HG02588 (cell line): ENCODE measurements around the gene PLCXD1.
"Not testable (repeated sequence)": the region's sequence is repeated elsewhere in the genome, so short reads cannot be mapped to it uniquely, and the experiment has no call there.

Source experiments
- ATAC-seq: cut with Tn5 transposase; IDR thresholded peaks from one replicate; pipeline ENCODE4 v1.9.1; 2021; ENCODE audit warnings: mild to moderate bottlenecking, moderate library complexity; ENCODE audit not compliant: unreplicated experiment

Gene PLCXD1

DNA sequence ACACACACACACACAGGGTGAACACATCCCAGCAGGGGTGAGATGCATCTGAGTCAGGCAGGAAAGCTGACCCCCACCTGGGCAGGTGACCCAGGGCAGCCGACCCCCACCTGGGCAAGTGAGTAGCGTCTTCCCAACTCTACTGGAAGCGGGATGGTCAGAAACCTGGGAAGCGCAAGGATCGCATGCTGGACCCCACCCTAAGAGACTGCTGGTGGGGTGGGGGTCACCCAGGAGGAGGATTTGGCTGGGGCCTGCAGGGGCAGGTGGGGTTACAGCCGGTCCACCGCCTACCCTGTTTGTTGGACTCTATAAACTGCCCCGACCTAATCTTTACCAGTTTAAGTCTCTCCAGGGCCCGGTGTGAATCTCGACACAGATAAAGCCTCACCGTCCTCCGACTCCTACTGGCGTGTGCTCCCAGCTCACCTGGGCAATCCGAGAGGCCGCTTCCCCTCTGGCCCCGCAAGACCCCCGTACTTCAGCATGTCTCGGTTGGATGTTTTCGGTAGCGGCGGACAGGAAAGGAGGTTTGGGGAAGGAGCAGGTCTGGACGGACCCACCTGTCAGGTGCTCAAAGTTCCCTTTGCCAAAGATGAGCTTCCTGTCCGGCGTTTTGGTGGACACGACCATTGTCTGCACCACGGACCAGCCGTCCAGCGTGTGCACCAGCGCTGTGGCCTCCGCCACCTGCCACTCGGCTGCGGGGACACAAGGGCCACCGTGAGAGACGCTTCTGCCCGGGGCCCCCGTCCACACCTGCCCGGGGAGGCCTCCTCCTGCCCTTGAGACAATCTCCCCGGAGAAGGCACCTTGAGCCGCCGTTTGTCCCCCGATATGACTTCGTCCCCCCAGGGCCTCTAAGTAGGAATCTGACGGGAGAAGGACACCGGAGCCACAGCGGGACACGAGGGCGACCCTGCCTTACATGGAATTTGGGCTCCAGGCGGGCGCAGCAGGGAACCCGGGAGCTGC lies 35.5 kb downstream of the PLCXD1 start:
- ATAC-seq, result no peak

DNA sequence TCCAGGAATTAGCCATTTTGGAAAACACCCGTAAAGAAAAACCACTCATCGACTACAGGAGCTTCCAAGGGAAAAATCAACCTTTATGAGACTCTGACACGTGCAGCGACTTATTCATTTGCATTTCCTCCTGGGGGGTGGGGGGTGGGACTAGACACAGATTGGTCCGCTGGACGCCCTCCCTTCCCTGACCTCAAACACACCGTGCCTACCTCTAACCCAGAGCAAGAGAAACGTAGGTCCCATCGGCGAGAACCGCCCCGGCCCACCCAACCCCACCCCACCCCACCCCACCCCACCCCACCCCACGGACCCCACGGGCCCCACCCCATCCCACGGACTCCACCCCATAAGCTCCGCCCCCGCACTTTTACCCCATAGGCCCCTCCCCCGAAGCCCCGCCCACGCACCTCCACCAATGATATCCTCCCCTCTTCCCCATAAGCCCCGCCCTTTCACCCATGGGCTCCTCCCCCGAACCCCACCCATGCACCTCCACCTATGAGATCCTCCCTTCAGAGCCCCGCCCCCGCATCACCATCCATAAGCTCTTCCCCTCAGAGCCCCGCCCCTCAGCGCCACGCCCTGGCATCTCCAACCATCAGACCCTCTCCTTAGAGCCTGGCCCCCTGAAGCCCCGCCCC lies 36.4 kb downstream of the PLCXD1 start:
- no peak for ATAC-seq

DNA sequence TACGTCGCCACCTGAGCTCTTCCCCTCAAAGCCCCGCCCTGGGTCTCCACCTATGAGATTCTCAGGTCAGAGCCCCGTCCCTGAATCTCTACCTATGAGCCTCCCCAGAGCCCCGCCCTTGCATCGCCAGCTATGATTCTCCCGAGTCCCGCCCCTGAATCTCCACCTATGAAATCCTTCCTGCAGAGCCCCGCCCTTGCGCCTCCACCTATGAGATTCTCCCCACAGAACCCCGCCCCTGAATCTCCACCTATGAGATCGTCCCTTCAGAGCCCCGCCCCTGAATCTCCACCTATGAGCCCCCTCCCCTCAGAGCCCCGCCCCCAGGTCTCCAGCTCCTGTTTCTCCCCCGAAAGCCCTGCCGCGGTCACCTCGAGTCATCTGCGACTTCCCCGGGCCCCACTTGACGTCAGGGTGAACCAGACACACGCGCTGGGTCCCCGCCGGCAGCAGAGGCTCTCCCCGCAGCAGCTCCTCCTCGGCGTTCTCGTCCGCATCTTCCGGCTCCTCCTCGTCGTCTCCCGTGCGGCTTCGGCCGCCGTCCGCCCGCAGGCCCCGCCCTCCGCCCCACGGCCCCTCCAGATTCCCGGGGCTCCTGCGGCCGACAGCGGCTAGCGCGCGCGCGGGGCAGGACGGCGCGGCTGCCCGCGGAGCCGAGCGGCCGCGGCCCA lies 37.0 kb downstream of the PLCXD1 start:
- peak; percentile 49 for ATAC-seq

DNA sequence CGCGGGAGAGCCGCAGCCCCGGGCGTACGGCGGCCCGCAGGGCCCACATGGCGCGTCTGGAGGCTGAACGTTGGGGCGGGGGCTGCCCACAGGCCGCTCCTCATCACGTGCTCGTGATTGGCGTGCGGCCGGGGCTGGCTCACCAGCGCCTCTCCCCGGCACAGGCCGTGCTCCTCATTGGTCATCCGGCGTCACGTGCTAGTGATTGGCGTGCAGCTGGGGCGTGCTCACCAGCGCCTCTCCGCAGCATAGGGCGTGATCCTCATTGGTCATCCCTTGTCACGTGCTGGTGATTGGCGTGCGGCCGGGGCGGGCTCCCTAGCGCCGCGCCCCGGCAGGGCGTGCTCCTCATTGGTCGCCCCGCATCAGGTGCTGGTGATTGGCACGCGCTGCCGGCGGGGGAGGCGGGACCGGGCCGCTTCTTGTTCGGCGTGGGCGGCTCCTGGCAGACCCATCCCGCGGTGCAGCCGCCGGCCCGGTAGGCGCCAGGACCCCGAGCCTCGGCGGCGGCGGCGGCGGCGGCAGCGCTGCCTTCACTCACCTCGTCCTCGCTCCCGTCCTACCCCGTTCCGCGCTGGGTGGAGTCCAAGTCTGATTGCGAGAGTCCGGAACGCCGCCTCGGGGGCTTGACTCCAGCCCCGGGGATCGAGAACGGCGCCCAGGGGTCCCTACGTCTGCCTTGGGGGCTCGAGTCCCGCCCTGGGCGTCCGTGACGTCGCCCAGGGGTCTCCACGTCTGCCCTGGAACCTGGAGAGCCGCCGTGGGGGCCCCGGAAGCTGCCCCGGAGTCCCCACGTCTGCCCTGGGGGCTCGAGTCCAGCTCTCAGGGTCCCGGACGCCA lies 37.8 kb downstream of the PLCXD1 start, which contains the start of gene GTPBP6:
TSS of gene GTPBP6 (minus strand) at position 58 of the 840 bp plus-strand sequence. CDS start at position 49, 9 bp downstream.
- ATAC-seq, result peak; percentile 76

DNA sequence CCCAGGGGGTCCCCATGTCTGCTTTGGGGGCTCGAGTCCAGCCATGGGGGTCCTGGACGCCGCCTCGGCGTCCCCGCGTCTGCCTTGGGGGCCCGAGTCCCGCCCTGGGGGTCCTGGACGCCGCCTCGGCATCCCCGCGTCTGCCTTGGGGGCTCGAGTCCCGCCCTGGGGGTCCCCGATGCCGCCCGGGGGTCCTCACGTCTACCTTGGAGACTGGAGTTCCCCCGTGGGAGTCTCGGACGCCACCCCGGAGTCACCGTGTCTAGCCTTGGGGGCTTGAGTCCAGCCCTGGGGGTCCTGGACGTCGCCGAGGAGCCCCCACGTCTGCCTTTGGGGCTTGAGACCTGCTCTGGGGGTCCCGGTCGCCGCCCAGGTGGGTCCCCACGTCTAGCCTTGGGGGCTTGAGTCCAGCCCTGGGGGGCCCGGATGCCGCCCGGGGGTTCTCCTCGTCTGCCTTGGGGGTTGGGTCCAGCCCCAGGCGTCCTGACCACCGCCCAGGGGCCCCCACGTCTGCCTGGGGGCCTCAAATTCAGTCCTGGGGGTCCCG lies 38.5 kb downstream of the PLCXD1 start:
- no peak for ATAC-seq

DNA sequence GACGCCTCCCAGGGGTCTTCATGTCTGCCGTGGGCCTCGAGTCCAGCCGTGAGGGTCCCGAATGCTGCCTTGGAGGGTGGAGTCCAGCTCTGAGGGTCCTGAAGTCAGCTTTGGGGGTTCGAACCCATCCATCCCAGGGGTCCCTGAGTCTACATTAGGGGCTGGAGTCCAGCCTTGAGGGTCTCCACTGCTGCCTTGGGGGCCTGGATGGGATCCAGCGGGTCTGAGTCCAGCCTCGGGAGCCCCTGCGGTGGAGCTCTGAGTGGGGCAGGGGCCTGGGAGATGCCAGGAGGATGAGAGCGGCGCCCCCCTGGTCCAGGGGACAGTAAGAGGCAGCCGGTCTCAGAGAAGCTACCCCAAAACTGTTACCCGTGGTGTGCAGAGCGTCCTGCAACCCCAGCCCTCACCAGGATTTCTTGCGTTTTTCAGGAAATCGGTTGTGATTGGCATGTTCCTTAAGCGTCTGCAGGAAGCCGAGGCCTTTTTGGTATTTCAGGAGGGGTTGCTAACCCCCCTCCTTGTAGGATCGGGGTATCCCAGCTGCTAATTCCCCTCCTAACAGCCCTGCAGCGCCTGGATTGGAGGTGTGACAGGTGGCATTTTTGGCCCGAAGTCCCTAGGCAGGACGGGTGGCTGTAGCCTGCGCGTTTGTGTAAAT lies 39.1 kb downstream of the PLCXD1 start:
- ATAC-seq, result no peak

DNA sequence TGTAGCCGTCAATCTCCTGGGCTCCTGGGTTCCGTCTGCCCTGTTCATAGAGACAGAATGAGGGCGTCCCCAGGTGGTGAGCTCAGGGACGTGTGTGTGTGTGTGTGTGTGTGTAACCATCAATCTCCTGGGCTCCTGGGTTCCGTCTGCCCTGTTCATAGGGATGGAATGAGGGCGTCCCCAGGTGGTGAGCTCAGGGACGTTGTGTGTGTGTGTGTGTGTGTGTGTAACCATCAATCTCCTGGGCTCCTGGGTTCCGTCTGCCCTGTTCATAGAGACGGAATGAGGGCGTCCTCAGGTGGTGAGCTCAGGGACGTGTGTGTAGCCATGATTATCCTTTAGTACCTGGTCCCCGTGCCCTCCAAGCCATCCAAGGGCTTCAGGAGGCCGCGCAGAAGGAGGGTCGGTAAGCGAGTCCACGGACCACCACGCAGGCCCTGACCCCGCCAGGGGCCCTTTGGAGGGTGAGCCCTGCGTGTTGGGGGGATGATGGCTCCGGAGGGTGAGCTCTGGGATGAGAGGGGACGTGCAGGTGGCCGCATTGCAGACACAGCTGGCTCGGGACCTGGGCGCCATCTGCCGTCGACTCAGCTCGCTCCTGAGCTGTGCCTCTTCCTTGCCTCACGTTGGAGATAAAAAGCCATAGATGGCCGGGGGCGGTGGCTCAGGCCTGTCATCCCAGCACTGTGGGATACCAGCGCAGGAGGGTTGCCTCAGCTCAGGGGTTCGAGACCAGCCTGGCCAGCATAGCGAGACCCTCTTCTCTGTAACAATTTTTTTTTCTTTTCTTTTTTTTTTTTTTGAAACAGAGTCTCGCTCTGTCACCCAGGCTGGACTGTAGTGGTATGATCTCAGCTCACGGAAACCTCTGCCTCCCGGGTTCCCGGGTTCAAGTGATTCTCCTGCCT lies 42.8 kb downstream of the PLCXD1 start:
- ATAC-seq, result no peak

DNA sequence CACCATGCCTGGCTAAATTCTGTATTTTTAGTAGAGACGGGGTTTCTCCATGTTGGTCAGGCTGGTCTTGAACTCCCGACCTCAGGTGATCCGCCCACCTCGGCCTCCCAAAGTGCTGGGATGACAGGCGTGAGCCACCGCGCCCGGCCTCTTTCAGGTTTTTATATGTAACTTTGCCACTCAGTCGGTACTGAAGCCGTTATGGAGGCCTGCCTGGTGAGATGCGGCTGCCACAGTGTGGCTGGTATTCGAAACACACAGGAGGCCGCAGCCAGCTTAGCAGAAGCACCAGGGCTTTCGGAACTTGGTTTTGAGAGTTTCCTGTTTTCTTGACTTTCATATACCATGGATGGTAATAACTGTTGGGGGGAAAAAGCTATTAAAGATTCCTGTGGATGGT lies 43.5 kb downstream of the PLCXD1 start:
- not testable (repeated sequence) for ATAC-seq

DNA sequence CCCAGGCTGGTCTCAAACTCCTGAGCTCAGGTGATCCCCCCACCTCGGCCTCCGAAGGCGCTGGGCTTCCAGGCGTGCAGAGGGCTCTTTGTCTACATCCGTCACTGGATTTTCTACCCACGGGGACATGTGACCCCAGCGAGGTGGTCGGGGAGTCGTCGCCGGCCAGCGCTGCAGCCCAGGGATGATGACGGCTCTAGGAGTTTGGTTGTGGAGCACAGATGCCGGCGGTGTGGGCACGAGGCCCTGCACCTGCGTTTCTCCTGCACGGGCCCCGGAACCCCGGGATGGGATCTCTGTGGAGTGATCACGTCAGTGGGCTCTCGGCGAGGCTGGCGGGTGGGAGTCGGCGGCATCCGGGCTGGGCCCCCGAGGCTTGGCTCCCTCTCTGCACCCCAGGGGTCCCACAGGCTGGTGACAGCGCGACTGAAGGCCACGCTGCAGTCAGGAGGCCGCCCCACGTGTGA lies 46.5 kb downstream of the PLCXD1 start:
- no peak for ATAC-seq

DNA sequence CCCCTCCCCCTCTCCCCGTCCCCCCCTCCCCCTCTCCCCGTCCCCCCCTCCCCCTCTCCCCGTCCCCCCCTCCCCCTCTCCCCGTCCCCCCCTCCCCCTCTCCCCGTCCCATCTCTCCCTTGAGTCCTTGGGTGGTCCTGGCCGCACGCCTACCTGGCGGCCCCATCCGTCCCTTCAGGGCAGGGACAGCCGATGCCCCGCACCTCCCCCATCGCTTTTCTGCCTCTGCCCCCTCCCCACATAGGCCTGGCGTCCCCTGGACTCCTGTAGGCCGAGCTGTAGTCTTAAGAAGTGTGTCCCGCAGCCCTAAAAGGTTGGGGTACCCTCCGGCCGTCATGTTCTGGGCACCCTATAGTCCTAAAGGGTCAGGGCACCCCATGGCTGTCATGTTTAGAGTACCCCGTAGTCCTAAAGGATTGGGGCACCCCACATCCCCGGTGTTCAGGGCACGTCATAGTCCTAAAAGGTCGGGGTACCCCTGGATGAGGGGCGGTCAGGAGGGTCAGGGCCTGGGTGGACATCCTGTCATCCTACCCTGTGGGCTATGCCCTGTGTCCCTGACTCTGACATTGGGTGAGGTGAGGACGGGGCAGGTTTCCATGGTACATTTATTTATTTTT lies 48.2 kb downstream of the PLCXD1 start:
- no peak for ATAC-seq

DNA sequence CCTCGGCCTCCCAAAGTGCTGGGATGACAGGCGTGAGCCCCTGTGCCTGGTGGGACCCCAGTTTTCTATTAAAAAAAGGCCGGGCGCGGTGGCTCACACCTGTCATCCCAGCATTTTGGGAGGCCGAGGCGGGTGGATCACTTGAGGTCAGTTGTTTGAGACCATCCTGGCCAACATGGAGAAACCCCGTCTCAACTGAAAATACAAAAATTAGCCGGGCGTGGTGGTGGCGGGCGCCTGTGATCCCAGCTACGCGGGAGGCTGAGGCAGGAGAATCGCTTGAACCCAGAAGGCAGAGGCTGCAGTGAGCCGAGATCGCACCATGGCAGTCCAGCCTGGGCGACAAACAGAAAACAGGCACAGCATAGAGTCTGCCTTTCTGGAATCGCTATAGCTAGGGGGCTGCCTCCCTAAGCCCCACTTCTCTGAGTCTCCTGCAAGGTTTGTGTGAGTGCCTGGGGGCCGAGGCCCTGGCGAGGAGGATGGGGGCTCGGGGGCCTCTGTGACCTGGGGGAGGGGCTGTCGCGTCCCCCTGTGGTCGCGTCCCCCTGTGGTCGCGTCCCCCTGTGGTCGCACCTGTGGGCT lies 49.1 kb downstream of the PLCXD1 start:
- not testable (repeated sequence) for ATAC-seq

DNA sequence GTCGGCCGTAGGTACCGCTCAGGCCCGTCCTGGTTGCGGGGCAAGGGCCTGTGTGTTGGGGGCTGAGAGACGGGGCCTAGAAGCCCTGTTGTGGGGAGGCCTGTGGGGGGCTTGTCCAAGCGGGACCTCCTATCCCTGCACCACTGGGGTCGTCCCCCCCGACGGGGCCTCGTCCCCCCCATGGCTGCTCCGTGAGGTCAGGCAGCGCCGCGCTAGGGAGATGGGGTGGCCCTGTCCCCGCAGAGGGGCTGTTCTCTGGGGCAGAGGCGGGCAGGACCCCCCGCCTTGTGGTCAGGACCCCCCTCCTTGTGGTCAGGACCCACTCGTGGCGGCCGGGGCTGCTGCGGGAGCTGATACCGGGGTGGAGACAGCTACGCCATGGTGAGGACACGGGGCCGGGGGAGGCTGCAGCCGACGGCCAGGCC lies 49.6 kb downstream of the PLCXD1 start:
- no peak for ATAC-seq

DNA sequence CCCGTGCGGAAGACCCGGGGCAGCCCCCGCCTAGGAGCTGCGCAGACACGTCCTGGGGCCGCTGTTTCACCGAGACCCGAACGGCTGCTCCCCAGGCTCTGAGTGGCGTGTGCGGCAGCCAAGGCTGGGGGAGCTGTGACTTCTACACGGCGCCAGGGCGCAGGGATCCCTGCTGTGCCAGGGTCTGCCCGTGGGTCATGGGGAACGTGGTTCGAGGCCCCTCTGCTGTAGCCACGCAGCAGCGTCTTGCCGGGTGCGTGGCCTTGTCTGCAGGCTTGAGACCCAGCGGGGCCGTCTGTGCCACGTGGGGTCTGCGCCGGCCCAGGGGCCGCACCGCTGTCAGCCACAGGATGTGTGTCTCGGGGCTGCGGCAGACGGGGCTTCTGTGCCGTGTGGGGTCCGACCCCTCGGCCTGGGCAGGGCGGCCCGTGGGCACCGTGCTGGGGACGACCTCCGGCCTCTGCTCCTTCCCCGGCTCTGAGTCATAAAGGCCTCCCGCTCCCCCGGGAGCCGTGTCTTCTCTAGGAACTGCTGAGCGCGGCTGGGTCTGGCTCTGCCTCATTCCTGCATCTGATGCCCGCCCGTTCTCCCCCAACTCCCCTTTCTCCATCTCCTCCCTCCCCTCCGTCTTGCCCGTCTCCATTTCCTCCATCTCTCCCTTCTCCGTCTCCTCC lies 50.1 kb downstream of the PLCXD1 start:
- no peak for ATAC-seq

DNA sequence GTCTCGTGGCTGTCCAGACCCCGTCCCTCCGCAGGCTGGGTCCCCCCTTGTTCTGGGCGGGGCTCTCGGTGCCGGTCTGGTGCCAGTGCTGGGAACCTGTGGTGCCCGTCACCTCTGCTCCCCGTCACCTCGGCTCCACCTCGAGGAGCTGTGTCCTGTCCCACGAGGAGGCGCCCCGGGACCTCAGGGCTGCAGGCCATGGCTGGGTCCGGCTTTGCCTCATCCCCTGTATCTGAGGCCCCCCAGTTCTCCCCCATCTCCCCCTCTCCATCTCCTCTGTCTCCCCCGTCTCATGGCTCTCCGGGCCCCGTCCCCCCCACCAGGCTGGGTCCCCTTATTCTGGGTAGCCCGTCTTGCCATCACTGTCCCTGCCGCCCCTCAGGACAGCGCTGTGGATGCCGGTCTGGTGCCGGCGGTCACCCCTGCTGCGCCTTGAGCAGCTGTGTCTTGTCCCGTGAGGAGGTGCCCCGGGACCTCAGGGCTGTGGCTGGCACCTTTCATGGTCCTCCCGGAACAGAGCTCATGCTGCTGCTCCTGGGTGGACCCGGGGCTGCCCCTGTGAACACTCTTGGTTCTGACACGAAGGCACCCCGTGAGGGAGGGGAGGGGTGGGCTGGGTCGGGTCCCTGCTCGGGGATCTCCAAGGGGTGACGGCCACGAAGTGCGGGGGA lies 50.8 kb downstream of the PLCXD1 start:
- ATAC-seq, result no peak

DNA sequence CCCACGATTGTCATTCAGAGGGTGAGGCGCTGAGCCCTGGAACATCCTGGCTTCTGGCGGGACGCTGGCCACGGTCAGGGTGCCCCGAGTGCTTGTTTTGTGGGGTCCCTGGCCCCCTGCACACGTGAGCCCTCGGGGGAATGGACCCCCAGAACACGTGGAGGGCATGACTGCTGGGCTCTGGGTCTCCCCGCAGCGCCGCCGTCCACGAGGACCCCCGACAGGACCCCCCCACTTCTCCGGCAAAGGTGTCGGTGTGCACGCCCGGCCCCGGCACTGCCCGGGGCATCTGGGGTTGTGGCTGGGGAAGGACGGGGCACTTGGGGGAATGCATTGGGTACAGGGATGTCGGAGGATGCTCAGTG lies 51.3 kb downstream of the PLCXD1 start:
- no peak for ATAC-seq

DNA sequence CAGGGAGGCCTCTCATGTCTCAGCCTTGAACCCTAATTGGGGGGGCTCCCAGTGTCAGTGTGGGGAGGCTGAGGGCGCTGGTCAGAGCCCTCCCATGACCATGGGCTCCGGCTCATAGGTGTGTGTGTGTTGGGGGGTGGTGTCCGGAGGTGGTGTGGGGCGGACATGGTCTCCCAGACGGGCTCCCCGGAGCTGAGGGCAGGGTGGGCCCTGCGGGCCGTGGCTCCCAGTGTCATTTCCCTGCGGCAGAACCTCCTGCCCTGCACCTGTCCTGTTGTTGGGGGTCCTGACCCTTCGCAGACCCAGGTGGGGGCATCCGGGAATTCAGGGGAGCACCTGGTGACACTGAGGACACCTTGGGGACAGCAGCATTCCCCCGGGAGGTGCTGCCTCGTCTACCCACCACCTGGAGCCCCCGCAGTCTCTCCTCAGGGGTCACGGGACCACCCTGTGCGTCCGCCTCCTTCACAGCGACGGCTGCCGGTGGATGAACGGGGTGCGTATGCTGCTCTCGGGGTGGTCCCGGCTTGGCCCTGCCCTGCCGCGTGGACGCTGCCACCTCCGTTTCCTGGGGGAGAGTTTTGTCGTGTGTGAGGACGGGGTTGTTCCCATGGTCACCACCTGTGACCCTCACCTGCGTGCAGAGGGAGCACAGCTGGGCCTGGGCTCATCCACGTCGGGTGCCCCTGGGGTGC lies 51.9 kb downstream of the PLCXD1 start:
- no peak for ATAC-seq
